Neural crest cell (in vitro differentiated cells): ENCODE results near the gene NT5DC1. TPM values are rescaled to one million over a fixed set of nuclear protein-coding genes. Genes with fewer than 3 reads are reported as not detected.

Source experiments
- DNase-seq: peaks from one replicate; pipeline ENCODE4 v3.0.0; 2021; ENCODE audit warnings: low read depth, mixed read lengths, low spot score
- H3K27ac Mint-ChIP-seq: one replicate; pipeline ENCODE4 v1.8.0; 2021; ENCODE audit warnings: mild to moderate bottlenecking, mixed read lengths; ENCODE audit not compliant: unreplicated experiment
- H3K27me3 Mint-ChIP-seq: 2 replicates; pipeline ENCODE4 v1.8.0; 2021; ENCODE audit warnings: low read depth, mild to moderate bottlenecking, mixed read lengths
- H3K36me3 Mint-ChIP-seq: 2 replicates; pipeline ENCODE4 v1.8.0; 2021; ENCODE audit warnings: low read depth, mild to moderate bottlenecking, mixed read lengths
- H3K4me1 Mint-ChIP-seq: 2 replicates; pipeline ENCODE4 v1.8.0; 2021; ENCODE audit warnings: mixed read lengths
- H3K4me3 Mint-ChIP-seq: one replicate; pipeline ENCODE4 v1.8.0; 2021; ENCODE audit warnings: mild to moderate bottlenecking, mixed read lengths
- H3K9me3 Mint-ChIP-seq: 2 replicates; pipeline ENCODE4 v1.8.0; 2021; ENCODE audit warnings: mixed read lengths
- total RNA-seq: library from RNA; stranded (reverse); gene quantifications from 2 replicates; pipeline ENCODE4 v1.2.1, GENCODE V29; 2021
- TF ChIP-seq, protein P1 (sequence below): fragments of 200-600 bp; sonication (generic); conservative IDR thresholded peaks from 2 replicates; pipeline ENCODE4 v1.5.0; 2021; ENCODE audit warnings: antibody characterized with exemption, mild to moderate bottlenecking

Gene NT5DC1
- total RNA-seq, 1 donor from 2014 or later, result 33.2 TPM

DNA sequence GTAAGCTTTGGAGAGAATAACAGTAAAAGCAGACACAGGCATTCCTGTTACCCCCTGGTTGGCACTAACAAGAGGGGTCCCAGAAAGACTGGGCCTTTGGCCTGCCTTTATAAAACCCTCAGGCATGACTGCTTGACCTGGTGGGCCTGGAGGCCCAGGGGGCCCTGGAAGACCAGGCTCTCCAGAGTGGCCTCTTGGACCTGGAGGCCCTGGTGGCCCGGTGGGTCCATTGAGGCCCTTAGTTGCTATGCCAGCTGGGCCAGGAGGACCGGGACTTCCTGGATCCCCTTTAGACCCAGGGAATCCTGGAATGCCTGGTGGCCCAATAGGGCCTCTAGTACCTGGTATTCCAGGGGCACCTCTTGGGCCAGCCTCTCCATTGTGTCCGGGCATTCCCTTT, 19.8 kb downstream of the NT5DC1 start:
- no peak for DNase-seq
- no peaks in the 10 kb centered on the region for H3K9me3 Mint-ChIP-seq
- H3K27me3 Mint-ChIP-seq, result no peaks in the 10 kb centered on the region
- H3K4me3 Mint-ChIP-seq, result no peak overlapping the region
- H3K27ac Mint-ChIP-seq, result no peak overlapping the region
- H3K36me3 Mint-ChIP-seq, result peaks cover 2% of the 10 kb centered on the region
- TF ChIP-seq, protein P1, sequence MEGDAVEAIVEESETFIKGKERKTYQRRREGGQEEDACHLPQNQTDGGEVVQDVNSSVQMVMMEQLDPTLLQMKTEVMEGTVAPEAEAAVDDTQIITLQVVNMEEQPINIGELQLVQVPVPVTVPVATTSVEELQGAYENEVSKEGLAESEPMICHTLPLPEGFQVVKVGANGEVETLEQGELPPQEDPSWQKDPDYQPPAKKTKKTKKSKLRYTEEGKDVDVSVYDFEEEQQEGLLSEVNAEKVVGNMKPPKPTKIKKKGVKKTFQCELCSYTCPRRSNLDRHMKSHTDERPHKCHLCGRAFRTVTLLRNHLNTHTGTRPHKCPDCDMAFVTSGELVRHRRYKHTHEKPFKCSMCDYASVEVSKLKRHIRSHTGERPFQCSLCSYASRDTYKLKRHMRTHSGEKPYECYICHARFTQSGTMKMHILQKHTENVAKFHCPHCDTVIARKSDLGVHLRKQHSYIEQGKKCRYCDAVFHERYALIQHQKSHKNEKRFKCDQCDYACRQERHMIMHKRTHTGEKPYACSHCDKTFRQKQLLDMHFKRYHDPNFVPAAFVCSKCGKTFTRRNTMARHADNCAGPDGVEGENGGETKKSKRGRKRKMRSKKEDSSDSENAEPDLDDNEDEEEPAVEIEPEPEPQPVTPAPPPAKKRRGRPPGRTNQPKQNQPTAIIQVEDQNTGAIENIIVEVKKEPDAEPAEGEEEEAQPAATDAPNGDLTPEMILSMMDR, result no peak
- no peaks in the 10 kb centered on the region for H3K4me1 Mint-ChIP-seq

DNA sequence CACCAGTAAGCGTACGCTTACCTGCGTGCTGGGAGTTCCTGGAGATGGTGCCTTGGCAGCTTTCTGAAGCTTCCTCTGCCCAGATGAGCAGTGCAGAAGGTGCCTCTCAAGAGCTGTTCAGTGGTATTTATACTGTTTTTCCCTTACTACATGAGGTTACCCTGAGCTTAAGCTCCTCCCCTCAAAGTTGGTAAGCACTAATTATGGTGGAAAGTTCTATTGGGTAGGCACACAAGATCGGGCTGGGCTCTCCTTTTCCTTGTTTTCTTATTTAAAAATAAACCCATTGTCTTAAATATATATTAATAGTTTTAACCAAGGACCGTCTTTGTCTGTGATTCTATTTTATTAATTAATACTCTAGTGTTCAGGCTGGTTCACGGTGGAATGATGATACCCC, 25.4 kb downstream of the NT5DC1 start, which contains the start of gene COL10A1:
TSS of gene COL10A1 (minus strand) at position 101 of the 400 bp plus-strand sequence. CDS start 640 bp downstream, outside the sequence.
- Mint-ChIP-seq H3K4me3 (no peak within 1 kb of the TSS), H3K27me3 (no peaks in the 10 kb centered on the region), H3K4me1 (no peaks in the 10 kb centered on the region), H3K27ac (no peak within 1 kb of the TSS), H3K36me3 (peaks cover 2% of the 10 kb centered on the region), H3K9me3 (no peaks in the 10 kb centered on the region)
- DNase-seq, result no peak
- TF ChIP-seq, protein P1, result no peak

DNA sequence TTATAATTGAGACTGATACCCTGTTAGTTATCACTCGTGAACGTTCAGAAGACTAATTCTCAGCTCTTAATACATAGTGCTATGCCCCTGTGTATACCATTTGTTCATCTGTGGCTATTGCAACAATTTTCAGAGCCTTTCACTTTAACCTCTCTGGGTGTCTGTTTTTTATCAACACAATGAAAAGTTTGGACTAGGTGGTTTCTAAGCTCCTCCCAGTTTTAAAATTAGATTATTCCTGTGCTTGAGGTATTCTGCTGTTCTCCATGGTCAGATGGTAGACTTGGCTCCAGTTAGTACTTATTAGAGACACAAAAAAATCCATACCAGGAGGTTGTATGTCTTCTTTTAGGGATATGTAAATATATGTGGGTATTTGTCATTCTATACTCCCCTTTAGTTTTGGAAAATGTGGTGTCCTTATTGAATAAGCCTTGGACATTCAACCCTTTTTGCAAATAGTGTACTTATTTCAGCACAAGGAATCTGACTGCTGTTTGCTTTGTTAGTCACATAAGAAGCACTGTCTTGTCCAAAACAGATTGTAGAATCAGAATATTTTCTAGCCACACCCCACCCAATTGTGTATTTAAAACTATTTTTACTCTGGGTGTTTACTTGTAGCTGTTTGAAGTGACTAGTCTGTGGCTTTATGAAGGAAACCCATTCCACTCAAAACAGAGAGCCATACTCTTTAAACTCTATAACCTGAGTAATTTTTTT, 27.3 kb downstream of the NT5DC1 start:
- DNase-seq, result no peak
- H3K4me3 Mint-ChIP-seq, result no peak overlapping the region
- H3K9me3 Mint-ChIP-seq, result peaks cover 3% of the 10 kb centered on the region
- no peaks in the 10 kb centered on the region for H3K4me1 Mint-ChIP-seq
- H3K36me3 Mint-ChIP-seq, result peaks cover 3% of the 10 kb centered on the region
- no peak overlapping the region for H3K27ac Mint-ChIP-seq
- H3K27me3 Mint-ChIP-seq, result no peaks in the 10 kb centered on the region
- TF ChIP-seq, protein P1, result no peak

DNA sequence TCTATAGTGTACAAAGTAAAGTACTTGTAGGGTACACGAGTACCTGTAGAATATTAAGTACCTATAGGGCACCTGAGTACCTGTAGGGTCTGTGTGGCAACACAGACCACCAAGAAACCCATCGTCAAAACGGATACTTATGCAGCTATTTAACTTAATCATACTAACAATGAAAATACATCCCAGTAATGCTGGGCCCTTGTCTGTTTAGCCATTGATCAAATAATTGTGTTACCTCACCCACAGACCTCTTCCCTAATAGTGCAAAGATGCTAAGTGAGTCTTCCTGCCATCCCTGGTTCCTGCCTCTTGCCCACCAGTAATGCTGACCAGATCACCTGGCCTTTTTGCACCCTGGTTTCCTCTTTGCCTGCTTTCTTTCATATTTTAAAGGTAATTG, 32.8 kb downstream of the NT5DC1 start:
- H3K4me3 Mint-ChIP-seq, result no peak overlapping the region
- H3K36me3 Mint-ChIP-seq, result peaks cover 3% of the 10 kb centered on the region
- H3K27ac Mint-ChIP-seq, result no peak overlapping the region
- no peak for DNase-seq
- TF ChIP-seq, protein P1, result no peak
- no peaks in the 10 kb centered on the region for H3K4me1 Mint-ChIP-seq
- H3K27me3 Mint-ChIP-seq, result no peaks in the 10 kb centered on the region
- H3K9me3 Mint-ChIP-seq, result peaks cover 3% of the 10 kb centered on the region

DNA sequence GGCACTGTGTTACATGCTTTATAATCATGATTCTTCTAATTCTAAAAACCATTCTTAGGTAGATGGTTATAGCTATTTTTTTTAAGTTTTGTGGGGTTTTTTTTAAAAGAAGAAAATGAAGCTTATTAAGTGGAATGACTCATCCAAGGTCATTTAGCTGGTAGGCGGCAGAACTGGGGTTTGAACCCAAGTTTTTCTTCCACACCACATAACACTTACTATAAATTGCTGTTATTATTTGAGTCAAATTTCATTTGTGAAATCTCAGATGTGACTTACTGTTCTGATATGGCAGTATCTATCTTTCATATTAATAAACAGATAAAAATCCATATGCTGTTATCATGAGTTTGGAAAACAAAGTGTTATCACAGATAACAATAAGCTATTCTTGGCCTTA, 35.7 kb downstream of the NT5DC1 start:
- no peak for DNase-seq
- TF ChIP-seq, protein P1, result no peak
- H3K27ac Mint-ChIP-seq, result no peak overlapping the region
- no peaks in the 10 kb centered on the region for H3K4me1 Mint-ChIP-seq
- no peak overlapping the region for H3K4me3 Mint-ChIP-seq
- H3K36me3 Mint-ChIP-seq, result peaks cover 3% of the 10 kb centered on the region
- H3K9me3 Mint-ChIP-seq, result peaks cover 3% of the 10 kb centered on the region
- no peaks in the 10 kb centered on the region for H3K27me3 Mint-ChIP-seq
